Effector memory CD4-positive, alpha-beta T cell (primary cell): ENCODE results near the gene KIAA1755.

Source experiments
- DNase-seq, 3 donors: peaks; one replicate each; pipeline ENCODE4 v3.0.0-alpha.2; 2020
- H3K27ac ChIP-seq: 2 replicates; pipeline ENCODE4 v1.7.0; 2013; ENCODE audit warnings: mild to moderate bottlenecking, low read length, moderate library complexity; ENCODE audit not compliant: insufficient read depth, poor library complexity, severe bottlenecking
- H3K27me3 ChIP-seq: replicated peaks from 2 replicates; pipeline ENCODE4 v1.7.0; 2013; ENCODE audit warnings: mild to moderate bottlenecking, low read length; ENCODE audit not compliant: insufficient read depth, control insufficient read depth, poor library complexity, severe bottlenecking
- H3K36me3 ChIP-seq: 2 replicates; pipeline ENCODE4 v1.7.0; 2013; ENCODE audit warnings: mild to moderate bottlenecking, low read length, moderate library complexity; ENCODE audit not compliant: control insufficient read depth, insufficient read depth
- H3K4me1 ChIP-seq: 2 replicates; pipeline ENCODE4 v1.7.0; 2013; ENCODE audit warnings: low read length, mild to moderate bottlenecking; ENCODE audit not compliant: control insufficient read depth, insufficient read depth, poor library complexity, severe bottlenecking
- H3K4me3 ChIP-seq: 2 replicates; pipeline ENCODE4 v1.7.0; 2013; ENCODE audit warnings: low read length, low read depth, mild to moderate bottlenecking; ENCODE audit not compliant: insufficient read depth, poor library complexity, severe bottlenecking
- H3K9me3 ChIP-seq: 2 replicates; pipeline ENCODE4 v1.7.0; 2013; ENCODE audit warnings: mild to moderate bottlenecking, low read length, moderate library complexity; ENCODE audit not compliant: control insufficient read depth

KIAA1755 gene

GRCh38 chr20:38277285-38277684 is 16.8 kb upstream of the KIAA1755 start:
- Histone ChIP-seq H3K27me3 (no peaks in the 10 kb centered on the region), H3K4me1 (no peaks in the 10 kb centered on the region), H3K36me3 (no peaks in the 10 kb centered on the region), H3K4me3 (no peak overlapping the region), H3K27ac (no peak overlapping the region), H3K9me3 (no peaks in the 10 kb centered on the region)
- DNase-seq = no peak

DNA sequence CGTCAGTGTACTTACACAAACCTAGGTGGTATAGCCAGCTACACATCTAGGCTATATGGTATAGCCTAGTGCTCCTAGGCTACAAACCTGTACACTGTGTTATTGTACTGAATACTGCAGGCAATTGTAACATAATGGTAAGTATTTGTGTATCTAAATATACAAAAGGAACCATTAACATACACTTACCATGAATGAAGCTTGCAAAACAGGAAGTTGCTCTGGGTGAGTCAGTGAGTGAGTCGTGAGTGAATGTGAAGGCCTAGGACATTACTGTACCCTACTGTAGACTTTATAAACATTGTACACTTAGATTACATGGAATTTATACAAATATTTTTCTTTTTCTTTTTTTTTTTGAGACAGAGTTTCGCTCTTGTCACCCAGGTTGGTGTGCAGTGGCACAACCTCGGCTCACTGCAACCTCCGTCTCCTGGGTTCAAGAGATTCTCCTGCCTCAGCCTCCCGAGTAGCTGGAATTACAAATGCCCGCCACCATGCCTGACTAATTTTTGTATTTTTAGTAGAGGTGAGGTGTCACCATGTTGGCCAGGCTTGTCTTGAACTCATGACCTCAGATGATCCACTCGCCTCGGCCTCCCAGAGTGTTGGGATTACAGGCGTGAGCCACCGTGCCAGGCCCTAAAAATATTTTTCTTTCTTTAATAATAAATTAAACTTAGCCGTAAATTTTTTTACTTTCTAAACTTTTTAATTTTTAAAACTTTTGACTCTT is 15.4 kb upstream of the KIAA1755 start:
- DNase-seq = no peak
- Histone ChIP-seq H3K27me3 (no peaks in the 10 kb centered on the region), H3K4me1 (no peaks in the 10 kb centered on the region), H3K36me3 (no peaks in the 10 kb centered on the region), H3K4me3 (no peak overlapping the region), H3K9me3 (no peaks in the 10 kb centered on the region), H3K27ac (no peak overlapping the region)

DNA sequence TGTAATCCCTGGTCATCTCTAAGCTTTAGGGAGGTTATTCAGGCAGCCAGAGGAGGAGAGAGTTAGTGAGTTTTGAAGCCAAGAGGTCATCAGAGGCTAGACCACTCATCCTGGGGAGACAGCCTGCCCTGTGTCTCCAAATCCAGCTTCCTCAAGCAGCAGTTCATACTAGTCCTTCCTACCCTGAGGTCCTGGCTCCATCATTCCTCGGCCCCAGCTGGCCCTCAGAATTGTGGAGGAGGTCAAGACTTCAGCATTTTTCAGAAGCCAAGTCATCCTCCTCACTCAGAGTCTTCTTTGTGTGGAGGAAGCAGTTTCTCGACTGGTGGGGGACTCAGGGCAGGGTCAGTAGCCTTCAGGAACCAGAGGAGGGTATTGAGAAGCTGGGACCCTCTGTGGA is 12.4 kb upstream of the KIAA1755 start:
- Histone ChIP-seq H3K4me3 (no peak overlapping the region), H3K27me3 (peaks cover 3% of the 10 kb centered on the region), H3K9me3 (no peaks in the 10 kb centered on the region), H3K4me1 (no peaks in the 10 kb centered on the region), H3K27ac (no peak overlapping the region), H3K36me3 (no peaks in the 10 kb centered on the region)
- DNase-seq = no peak

- DNase-seq = no peak
- H3K9me3 ChIP-seq = no peaks in the 10 kb centered on the region
- H3K36me3 ChIP-seq = no peaks in the 10 kb centered on the region
- no peaks in the 10 kb centered on the region for H3K4me1 ChIP-seq
- no peak overlapping the region for H3K27ac ChIP-seq
- peaks cover 3% of the 10 kb centered on the region for H3K27me3 ChIP-seq
- H3K4me3 ChIP-seq = no peak overlapping the region
Measured at GRCh38 chr20:38272398-38272797, 11.9 kb upstream of the KIAA1755 start.

GRCh38 chr20:38271608-38272120 is 11.1 kb upstream of the KIAA1755 start:
- DNase-seq = no peak
- H3K4me3 ChIP-seq = no peak overlapping the region
- no peaks in the 10 kb centered on the region for H3K9me3 ChIP-seq
- H3K27ac ChIP-seq = no peak overlapping the region
- peaks cover 3% of the 10 kb centered on the region for H3K27me3 ChIP-seq
- H3K4me1 ChIP-seq = no peaks in the 10 kb centered on the region
- H3K36me3 ChIP-seq = no peaks in the 10 kb centered on the region

DNA sequence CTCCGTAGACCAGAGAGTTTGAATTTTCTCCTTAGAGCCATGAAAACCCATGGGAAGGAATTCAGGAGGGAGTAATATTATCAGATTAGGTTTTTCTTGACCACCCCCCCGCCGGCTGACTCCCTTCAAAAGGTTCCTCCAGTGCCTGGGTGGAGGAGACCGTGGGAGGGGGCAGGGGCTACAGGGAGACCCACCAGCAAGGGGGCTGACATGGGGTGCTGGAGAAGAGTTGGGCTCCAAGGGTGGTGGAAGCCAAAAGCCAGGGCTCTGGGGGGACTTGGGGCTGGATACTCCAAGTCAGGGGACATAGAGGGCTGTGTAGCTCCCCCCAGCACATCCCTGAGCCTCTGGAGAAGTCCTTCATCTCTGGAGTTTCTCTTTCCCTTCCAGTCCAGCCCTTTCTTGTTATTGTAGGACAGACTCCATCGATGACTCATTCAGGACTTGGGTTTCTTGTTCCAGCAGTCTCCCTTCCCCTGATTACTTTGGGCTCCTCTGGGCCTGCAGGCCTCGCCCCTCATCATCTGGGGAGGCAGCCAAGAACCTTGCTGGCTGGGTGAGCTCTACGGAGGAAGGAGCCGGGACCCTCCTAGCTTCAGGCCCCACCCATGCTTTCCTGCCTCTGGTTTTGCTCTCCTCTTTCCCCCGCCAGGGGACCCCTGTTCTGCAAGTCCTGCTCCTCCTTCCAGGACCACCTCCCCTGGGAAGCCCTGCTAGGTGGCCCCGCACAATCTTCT is 10.5 kb upstream of the KIAA1755 start:
- peaks cover 3% of the 10 kb centered on the region for H3K27me3 ChIP-seq
- no peak overlapping the region for H3K4me3 ChIP-seq
- no peaks in the 10 kb centered on the region for H3K9me3 ChIP-seq
- H3K27ac ChIP-seq = no peak overlapping the region
- H3K4me1 ChIP-seq = no peaks in the 10 kb centered on the region
- no peak for DNase-seq
- no peaks in the 10 kb centered on the region for H3K36me3 ChIP-seq

DNA sequence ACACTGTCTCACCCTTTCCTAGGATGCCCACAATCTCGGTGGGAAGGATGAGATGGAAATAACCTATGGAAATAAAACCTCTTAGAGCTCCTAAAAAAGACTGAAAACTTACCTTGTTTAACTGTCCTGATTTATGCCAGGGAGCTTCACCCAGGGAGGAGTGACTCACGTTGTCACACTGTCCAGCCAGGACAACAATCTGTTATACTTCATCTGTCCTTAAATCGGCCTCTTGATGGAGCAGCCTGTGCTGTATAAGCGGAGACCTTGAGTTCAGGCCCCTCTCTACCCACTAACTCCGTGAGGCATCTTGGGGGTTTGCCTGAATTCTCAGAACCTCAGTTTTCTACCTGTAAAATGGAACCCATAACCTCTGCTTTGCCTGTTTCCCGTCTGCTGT is 9.2 kb upstream of the KIAA1755 start:
- Histone ChIP-seq H3K9me3 (no peaks in the 10 kb centered on the region), H3K4me3 (no peak overlapping the region), H3K27me3 (peaks cover 3% of the 10 kb centered on the region), H3K27ac (no peak overlapping the region), H3K36me3 (no peaks in the 10 kb centered on the region), H3K4me1 (no peaks in the 10 kb centered on the region)
- no peak for DNase-seq

DNA sequence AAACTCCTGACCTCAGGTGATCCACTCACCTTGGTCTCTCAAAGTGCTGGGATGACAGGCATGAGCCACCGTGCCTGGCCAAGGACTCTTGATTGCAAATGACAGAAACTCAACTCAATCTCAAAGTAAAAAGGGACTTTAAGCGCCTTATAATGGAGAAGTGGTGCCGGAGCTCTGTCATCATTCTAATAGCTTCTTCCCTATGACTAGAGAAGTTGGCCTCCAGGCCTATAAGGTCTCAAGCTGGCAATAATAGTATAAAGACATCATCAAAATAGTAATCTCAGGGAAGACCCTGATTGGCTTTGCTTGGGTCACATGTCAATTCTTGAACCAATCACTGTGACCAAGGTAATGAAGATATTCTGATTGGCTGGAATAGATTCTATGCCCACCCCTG is 8.5 kb upstream of the KIAA1755 start:
- H3K27me3 ChIP-seq = peaks cover 3% of the 10 kb centered on the region
- H3K9me3 ChIP-seq = no peaks in the 10 kb centered on the region
- no peak overlapping the region for H3K4me3 ChIP-seq
- H3K4me1 ChIP-seq = no peaks in the 10 kb centered on the region
- no peak overlapping the region for H3K27ac ChIP-seq
- no peaks in the 10 kb centered on the region for H3K36me3 ChIP-seq
- no peak for DNase-seq

DNA sequence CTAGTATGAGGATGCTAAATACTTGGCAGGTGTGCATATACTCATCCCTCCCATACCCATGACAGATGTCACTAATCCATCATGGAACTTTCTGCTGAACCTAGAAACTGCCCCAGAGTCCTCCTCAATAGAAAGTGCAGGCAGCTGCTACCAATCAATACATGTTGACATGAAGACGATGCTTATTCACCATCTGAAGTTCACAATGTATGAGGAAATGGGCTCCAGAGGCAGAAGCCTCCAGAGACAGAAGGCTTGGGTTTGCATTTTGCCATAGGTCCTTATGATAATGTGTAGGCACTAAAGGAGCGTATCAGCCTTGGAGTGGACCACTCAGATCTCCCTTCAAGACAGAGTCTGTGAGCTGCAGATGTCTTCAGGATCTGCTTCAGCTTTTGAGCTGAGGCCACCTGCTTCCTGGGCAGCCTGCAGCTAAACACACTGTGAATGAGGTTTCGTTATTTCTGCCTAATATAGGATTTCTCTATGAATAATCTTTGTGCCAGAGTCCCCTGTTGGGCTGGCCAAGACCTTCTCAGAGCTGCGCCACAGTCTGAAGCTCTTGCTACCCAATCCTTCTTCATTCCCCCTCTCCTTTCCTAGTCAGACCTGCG is 7.5 kb upstream of the KIAA1755 start:
- H3K27ac ChIP-seq = no peak overlapping the region
- no peak overlapping the region for H3K4me3 ChIP-seq
- H3K9me3 ChIP-seq = no peaks in the 10 kb centered on the region
- H3K4me1 ChIP-seq = no peaks in the 10 kb centered on the region
- no peak for DNase-seq
- H3K27me3 ChIP-seq = peaks cover 3% of the 10 kb centered on the region
- H3K36me3 ChIP-seq = no peaks in the 10 kb centered on the region

- DNase-seq = no peak
- Histone ChIP-seq H3K9me3 (no peaks in the 10 kb centered on the region), H3K27ac (no peak overlapping the region), H3K36me3 (no peaks in the 10 kb centered on the region), H3K4me3 (no peak overlapping the region), H3K27me3 (peaks cover 3% of the 10 kb centered on the region), H3K4me1 (no peaks in the 10 kb centered on the region)
Measured at GRCh38 chr20:38267296-38267695, 6.8 kb upstream of the KIAA1755 start.
